Right cardiac atrium (tissue), 5 donors: ENCODE data around the gene PFKL. TPM values are rescaled to one million over a fixed set of nuclear protein-coding genes. Genes with fewer than 3 reads are reported as not detected.

Source experiments
- ATAC-seq, 2 donors: fragments of 200-7000 bp; cut with Tn5 transposase; one replicate each; pipeline versions ENCODE4 v1.8.0 to v1.9.1; 2020; ENCODE audit warnings: moderate library complexity in 2 of 2, mild to moderate bottlenecking in 1 of 2
- DNase-seq, 3 donors: peaks; one replicate each; pipeline ENCODE4 v3.0.0-alpha.2; 2020
- H3K27ac ChIP-seq: one replicate; pipeline ENCODE4 v1.5.1; 2013; ENCODE audit warnings: mild to moderate bottlenecking, low read length, control low read depth, moderate library complexity
- H3K27me3 ChIP-seq: one replicate; pipeline ENCODE4 v1.6.1; 2013; ENCODE audit not compliant: control insufficient read depth, insufficient read depth
- H3K4me1 ChIP-seq: one replicate; pipeline ENCODE4 v1.6.1; 2013; ENCODE audit warnings: low read length; ENCODE audit not compliant: control insufficient read depth, insufficient read depth
- H3K4me3 ChIP-seq: one replicate; pipeline ENCODE4 v1.5.1; 2013; ENCODE audit warnings: low read length, control low read depth
- H3K9me3 ChIP-seq: one replicate; pipeline ENCODE4 v1.6.1; 2013; ENCODE audit warnings: low read length; ENCODE audit not compliant: control insufficient read depth
- WGBS: extraction: QIAGEN DNeasy Blood & Tissue Kit; methylation state at CpG from one replicate; pipeline ENCODE4 v1.1.7; 2013; 5-methylcytosine and 5-hydroxymethylcytosine counted together
- intact Hi-C, 4 donors: fragments of 100-400 bp; cut with DNase I; formaldehyde crosslinking; loops; one replicate each; pipeline versions ENCODE4 v1.11.0 to v1.14.0; 2022 to 2023
- polyA plus RNA-seq: library from polyadenylated mRNA; stranded (reverse); fragments of 200-250 nt; gene quantifications from one replicate; pipeline ENCODE4 v1.2.3, GENCODE V29; 2013
- total RNA-seq, 4 donors: library from RNA; stranded (reverse); fragmentation: NEBNext Ultra II Directional; extraction: Animal tissue kit (Norgen Biotek cat#: 25700); gene quantifications; one replicate each; pipeline ENCODE4 v1.2.1, GENCODE V29; 2021
- donor health status: healthy with polysubstance abuse.
- donor health status: DM: no; HTN: yes; CAD: no.
- donor health status: DM: no; HTN: no; CAD: no.
- donor health status: DM: no; HTN: yes; CAD: no; lungs with severe emphysema.
- donor health status: DM: yes; HTN: yes; CAD: no.

Gene PFKL
- total and polyA plus RNA-seq, 5 donors, result 42.8 to 54.9 (median 48.2) TPM

- no peaks in the 10 kb centered on the region for H3K27me3 ChIP-seq
- no peak for ATAC-seq
- intact Hi-C loops, result no loop called here
- H3K9me3 ChIP-seq, result no peaks in the 10 kb centered on the region
- no peak overlapping the region for H3K4me3 ChIP-seq
- H3K27ac ChIP-seq, result no peak overlapping the region
- no peak for DNase-seq
- H3K4me1 ChIP-seq, result no peaks in the 10 kb centered on the region
- WGBS, result 75% methylated on average over 8 of the region's 8 CpGs
These were observed 72.8 kb downstream of the PFKL start for GRCh38 chr21:44372616-44373015.

GRCh38 chr21:44374601-44375280 is 74.9 kb downstream of the PFKL start:
- H3K9me3 ChIP-seq, result no peaks in the 10 kb centered on the region
- ATAC-seq (no peak), DNase-seq (no peak)
- H3K27ac ChIP-seq, result no peak overlapping the region
- no peak overlapping the region for H3K4me3 ChIP-seq
- 87% methylated on average over 24 of the region's 24 CpGs for WGBS
- no peaks in the 10 kb centered on the region for H3K4me1 ChIP-seq
- intact Hi-C loops, result no loop called here
- no peaks in the 10 kb centered on the region for H3K27me3 ChIP-seq

GRCh38 chr21:44375281-44375651 is 75.4 kb downstream of the PFKL start:
- DNase-seq, result no peak
- no peaks in the 10 kb centered on the region for H3K4me1 ChIP-seq
- H3K27me3 ChIP-seq, result no peaks in the 10 kb centered on the region
- ATAC-seq, result no peak
- H3K9me3 ChIP-seq, result no peaks in the 10 kb centered on the region
- 77% methylated on average over 10 of the region's 10 CpGs for WGBS
- H3K27ac ChIP-seq, result no peak overlapping the region
- H3K4me3 ChIP-seq, result no peak overlapping the region
- intact Hi-C loops, result no loop called here

GRCh38 chr21:44375761-44376241 is 75.9 kb downstream of the PFKL start:
- ATAC-seq, result no peak
- Histone ChIP-seq H3K27ac (no peak overlapping the region), H3K4me1 (no peaks in the 10 kb centered on the region), H3K27me3 (no peaks in the 10 kb centered on the region), H3K9me3 (no peaks in the 10 kb centered on the region), H3K4me3 (no peak overlapping the region)
- intact Hi-C loops, result no loop called here
- DNase-seq, result no peak
- WGBS, result 86% methylated on average over 19 of the region's 19 CpGs

- ATAC-seq (no peak), DNase-seq (no peak)
- intact Hi-C loops, result no loop called here
- no peaks in the 10 kb centered on the region for H3K27me3 ChIP-seq
- no peaks in the 10 kb centered on the region for H3K4me1 ChIP-seq
- no peak overlapping the region for H3K4me3 ChIP-seq
- no peak overlapping the region for H3K27ac ChIP-seq
- WGBS, result 85% methylated on average over 9 of the region's 9 CpGs
- H3K9me3 ChIP-seq, result no peaks in the 10 kb centered on the region
These were observed 76.8 kb downstream of the PFKL start for GRCh38 chr21:44376606-44377005.

Other genes with a start within 250 kb of the PFKL start
- 1 to 10 TPM in 3 of 4 donors, under 1 TPM in 1; 0.94 to 8.9 (median 2.3) TPM for gene PWP2, start 192.7 kb upstream of the PFKL start, total RNA-seq
- gene PWP2, start 192.7 kb upstream of the PFKL start, polyA plus RNA-seq, result 1.6 TPM
- 10 to 100 TPM in 3 of 4 donors, 1 to 10 TPM in 1; 7.0 to 83.1 (median 14.1) TPM for gene GATD3, start 166.4 kb upstream of the PFKL start, total RNA-seq
- gene GATD3, start 166.4 kb upstream of the PFKL start, polyA plus RNA-seq, result 12.1 TPM
- 1 to 10 TPM in 2 of 4 donors, under 1 TPM in 2; 0.60 to 4.6 (median 1.7) TPM for gene ICOSLG, start 59.1 kb upstream of the PFKL start, total RNA-seq
- 0.57 TPM for gene ICOSLG, start 59.1 kb upstream of the PFKL start, polyA plus RNA-seq
- not detected for gene DNMT3L, start 38.2 kb upstream of the PFKL start, total RNA-seq
- not detected for gene DNMT3L, start 38.2 kb upstream of the PFKL start, polyA plus RNA-seq
- under 1 TPM in 3 of 4 donors, not detected in 1; 0.11 to 0.14 (median 0.14) TPM for gene AIRE, start 14.2 kb upstream of the PFKL start, total RNA-seq
- 0.05 TPM for gene AIRE, start 14.2 kb upstream of the PFKL start, polyA plus RNA-seq
- 10 to 100 TPM; 13.2 to 19.8 (median 17.6) TPM for gene CFAP410, start 39.3 kb downstream of the PFKL start, total RNA-seq
- 16.8 TPM for gene CFAP410, start 39.3 kb downstream of the PFKL start, polyA plus RNA-seq
- 1 to 10 TPM; 1.0 to 1.7 (median 1.4) TPM for gene TRPM2, start 53.6 kb downstream of the PFKL start, total RNA-seq
- gene TRPM2, start 53.6 kb downstream of the PFKL start, polyA plus RNA-seq, result 0.61 TPM
- 1 to 10 TPM in 3 of 4 donors, under 1 TPM in 1; 0.89 to 1.1 (median 1.0) TPM for gene LRRC3, start 155.5 kb downstream of the PFKL start, total RNA-seq
- gene LRRC3, start 155.5 kb downstream of the PFKL start, polyA plus RNA-seq, result 0.93 TPM
- gene KRTAP10-1, start 240.1 kb downstream of the PFKL start, total RNA-seq, result not detected
- not detected for gene KRTAP10-1, start 240.1 kb downstream of the PFKL start, polyA plus RNA-seq